Stomach (tissue), 19 donors: ENCODE measurements around the gene PLEKHM2. TPM values are rescaled to one million over a fixed set of nuclear protein-coding genes. Genes with fewer than 3 reads are reported as not detected.

Source experiments
- DNase-seq, 2 donors: peaks; one replicate each; pipeline versions ENCODE4 v3.0.0 to v3.0.0-alpha.2; 2013 to 2019
- H3K27ac ChIP-seq, 5 donors: fragments of 200-600 bp in 4 of 5; sonication (generic) in 4 of 5; one replicate each; pipeline ENCODE4 v1.5.1; 2013 to 2019; ENCODE audit warnings: mild to moderate bottlenecking in 1 of 5, moderate library complexity in 1 of 5
- H3K27me3 ChIP-seq, 3 donors: fragments of 200-600 bp; sonication (generic); one replicate each; pipeline ENCODE4 v1.5.1; 2017 to 2019; ENCODE audit warnings: mixed run types in 1 of 3
- H3K36me3 ChIP-seq, 4 donors: fragments of 200-600 bp; sonication (generic); 1 replicate in 3 of 4; 2 replicates in 1 of 4; pipeline ENCODE4 v1.5.1; 2016 to 2019
- H3K4me1 ChIP-seq, 4 donors: fragments of 200-600 bp; sonication (generic); one replicate each; pipeline ENCODE4 v1.5.1; 2016 to 2019
- H3K4me3 ChIP-seq, 4 donors: fragments of 200-600 bp; sonication (generic) in 3 of 4; one replicate each; pipeline ENCODE4 v1.5.1; 2016 to 2019; ENCODE audit warnings: mild to moderate bottlenecking in 1 of 4
- H3K9me3 ChIP-seq, 4 donors: fragments of 200-600 bp; sonication (generic); one replicate each; pipeline ENCODE4 v1.5.1; 2016 to 2019
- CTCF ChIP-seq, 7 experiments: fragments of 450-650 bp in 4 of 7; fragments of 200-600 bp in 3 of 7; sonication (generic) in 3 of 7; IDR thresholded peaks; one replicate each; pipeline ENCODE4 v1.5.1; 2016 to 2019; ENCODE audit warnings: antibody characterized with exemption in 7 of 7, control low read depth in 2 of 7, mild to moderate bottlenecking in 1 of 7
- EP300 ChIP-seq: sonication (generic); formaldehyde crosslinking; IDR thresholded peaks from one replicate; pipeline ENCODE4 v1.6.1; 2017; ENCODE audit warnings: antibody characterized with exemption
- POLR2A ChIP-seq, 4 donors: fragments of 450-650 bp; IDR thresholded peaks; one replicate each; pipeline ENCODE4 v1.6.1; 2016; ENCODE audit warnings: antibody characterized with exemption in 4 of 4, control low read depth in 2 of 4, mild to moderate bottlenecking in 1 of 4, moderate library complexity in 1 of 4
- POLR2AphosphoS5 ChIP-seq, 3 donors: sonication (generic); formaldehyde crosslinking; IDR thresholded peaks; one replicate each; pipeline ENCODE4 v1.6.1; 2016; ENCODE audit warnings: antibody characterized with exemption in 3 of 3
- WGBS, 5 donors: extraction: QIAGEN DNeasy Blood & Tissue Kit in 3 of 5; methylation state at CpG; one replicate each; pipeline versions ENCODE4 v1.1.5 to v1.1.7; 2013 to 2018; 5-methylcytosine and 5-hydroxymethylcytosine counted together
- intact Hi-C: fragments of 100-400 bp; cut with DNase I; formaldehyde crosslinking; loops from one replicate; pipeline ENCODE4 v1.15.1; 2023; ENCODE audit warnings: low total_unique reads
- long read RNA-seq, 10 donors: transcript quantifications; one replicate each; lab custom pipeline, GENCODE V29; 2026
- polyA plus RNA-seq, 3 donors: library from polyadenylated mRNA; stranded (reverse); fragments of 200-250 nt; gene quantifications; one replicate each; pipeline ENCODE4 v1.2.3, GENCODE V29; 2013
- total RNA-seq, 5 donors: library from RNA; depleted of rRNA; stranded (reverse); fragments of >200 nt; gene quantifications; one replicate each; pipeline versions ENCODE4 v1.1.0 to v1.2.3, GENCODE V29; 2014 to 2016
- donor health status: healthy with polysubstance abuse.
- donor health status: Bipolar disorder and iron deficiency.
- donor health status: healthy.

The PLEKHM2 gene
- total RNA-seq (10 to 100 TPM; 22.3 to 63.0 (median 36.2) TPM), polyA plus RNA-seq (10 to 100 TPM; 19.3 to 33.9 (median 25.2) TPM)
- long read RNA-seq, donor 1, full-length matches to known transcripts: 1 of 9 reads
- long read RNA-seq, donor 1, partial matches to known transcripts: 8 of 9 reads
- long read RNA-seq, donor 1, other reads (novel, unspliced or antisense): 0 of 9 reads
- long read RNA-seq, donor 2, full-length matches to known transcripts: 2 of 2 reads
- long read RNA-seq, donor 2, partial matches to known transcripts: 0 of 2 reads
- long read RNA-seq, donor 2, other reads (novel, unspliced or antisense): 0 of 2 reads
- long read RNA-seq, donor 3, full-length matches to known transcripts: 3 of 3 reads
- long read RNA-seq, donor 3, partial matches to known transcripts: 0 of 3 reads
- long read RNA-seq, donor 3, other reads (novel, unspliced or antisense): 0 of 3 reads
- long read RNA-seq, donor 4, full-length matches to known transcripts: 1 of 1 reads
- long read RNA-seq, donor 4, partial matches to known transcripts: 0 of 1 reads
- long read RNA-seq, donor 4, other reads (novel, unspliced or antisense): 0 of 1 reads
- long read RNA-seq, donor 5, full-length matches to known transcripts: 3 of 14 reads
- long read RNA-seq, donor 5, partial matches to known transcripts: 11 of 14 reads
- long read RNA-seq, donor 5, other reads (novel, unspliced or antisense): 0 of 14 reads
- long read RNA-seq, donor 6: 0 reads
- long read RNA-seq, donor 7, full-length matches to known transcripts: 3 of 9 reads
- long read RNA-seq, donor 7, partial matches to known transcripts: 6 of 9 reads
- long read RNA-seq, donor 7, other reads (novel, unspliced or antisense): 0 of 9 reads
- long read RNA-seq, donor 8, full-length matches to known transcripts: 1 of 1 reads
- long read RNA-seq, donor 8, partial matches to known transcripts: 0 of 1 reads
- long read RNA-seq, donor 8, other reads (novel, unspliced or antisense): 0 of 1 reads
- long read RNA-seq, donor 9: 0 reads
- long read RNA-seq, donor 10, full-length matches to known transcripts: 1 of 1 reads
- long read RNA-seq, donor 10, partial matches to known transcripts: 0 of 1 reads
- long read RNA-seq, donor 10, other reads (novel, unspliced or antisense): 0 of 1 reads

GRCh38 chr1:15684042-15684461, at the start of gene PLEKHM2:
PLEKHM2 (plus strand) TSS chr1:15684320; CDS start chr1:15684559, 239 bp downstream.
- intact Hi-C loops: no loop called here
- peak; percentile 56 to 86 for DNase-seq

GRCh38 chr1:15636436-15636835, 47.7 kb upstream of the PLEKHM2 start:
- H3K36me3 ChIP-seq: peaks cover 78 to 100% (median 98%) of the 10 kb centered on the region in 4 donors
- 90 to 97% (median 92%) methylated on average over 4 of the region's 4 CpGs for WGBS, 5 donors
- H3K27ac ChIP-seq: no peak overlapping the region
- TF ChIP-seq EP300 (no peak), POLR2A (IDR thresholded peaks at IDR 0.05) (no peak), POLR2AphosphoS5 (IDR thresholded peaks at IDR 0.05) (no peak), CTCF (IDR thresholded peaks at IDR 0.05) (no peak)
- DNase-seq: no peak
- intact Hi-C loops: no loop called here
- no peaks in the 10 kb centered on the region for H3K9me3 ChIP-seq
- no peak overlapping the region for H3K4me3 ChIP-seq
- no peaks in the 10 kb centered on the region for H3K27me3 ChIP-seq
- no peaks in the 10 kb centered on the region for H3K4me1 ChIP-seq

More at GRCh38 chr1:15684042-15684461, at the start of gene PLEKHM2:
- Histone ChIP-seq H3K4me1 (peaks cover 14 to 65% (median 36%) of the 10 kb centered on the region in 4 donors), H3K27ac (peak within 1 kb of the TSS; percentile 86 to 99 (median 95)), H3K36me3 (peaks cover 0 to under 1% (median 0%) of the 10 kb centered on the region in 4 donors), H3K4me3 (peak within 1 kb of the TSS; percentile 60 to 96 (median 85)), H3K9me3 (no peaks in the 10 kb centered on the region), H3K27me3 (no peaks in the 10 kb centered on the region)
- TF ChIP-seq POLR2A (IDR thresholded peaks at IDR 0.05) (no peak), POLR2AphosphoS5 (IDR thresholded peaks at IDR 0.05) (no peak), CTCF (IDR thresholded peaks at IDR 0.05) (no peak), EP300 (no peak)
- WGBS, 5 donors: 0 to 1% (median 0%) methylated on average over 6 to 47 of the region's 52 CpGs; no CpG with 5 or more reads in 1 of the 5 donors

GRCh38 chr1:15637826-15638225, 46.3 kb upstream of the PLEKHM2 start:
- TF ChIP-seq CTCF (IDR thresholded peaks at IDR 0.05): no peak
- TF ChIP-seq POLR2A (IDR thresholded peaks at IDR 0.05): no peak
- no peak for TF ChIP-seq EP300
- TF ChIP-seq POLR2AphosphoS5 (IDR thresholded peaks at IDR 0.05): no peak
- DNase-seq: no peak
- H3K36me3 ChIP-seq: peaks cover 68 to 97% (median 94%) of the 10 kb centered on the region in 4 donors
- intact Hi-C loops: no loop called here
- no peak overlapping the region for H3K4me3 ChIP-seq
- H3K9me3 ChIP-seq: no peaks in the 10 kb centered on the region
- H3K27ac ChIP-seq: no peak overlapping the region
- no peaks in the 10 kb centered on the region for H3K4me1 ChIP-seq
- WGBS, 5 donors: 71 to 85% (median 81%) methylated on average over 4 of the region's 4 CpGs
- H3K27me3 ChIP-seq: no peaks in the 10 kb centered on the region

GRCh38 chr1:15639262-15639661, 44.9 kb upstream of the PLEKHM2 start:
- no peak for TF ChIP-seq POLR2AphosphoS5 (IDR thresholded peaks at IDR 0.05)
- no peak for TF ChIP-seq EP300
- no peak for TF ChIP-seq CTCF (IDR thresholded peaks at IDR 0.05)
- no peak for TF ChIP-seq POLR2A (IDR thresholded peaks at IDR 0.05)
- H3K36me3 ChIP-seq: peaks cover 66 to 97% (median 94%) of the 10 kb centered on the region in 4 donors
- H3K27me3 ChIP-seq: no peaks in the 10 kb centered on the region
- H3K27ac ChIP-seq: no peak overlapping the region
- DNase-seq: no peak
- H3K4me3 ChIP-seq: no peak overlapping the region
- intact Hi-C loops: no loop called here
- no peaks in the 10 kb centered on the region for H3K4me1 ChIP-seq
- no peaks in the 10 kb centered on the region for H3K9me3 ChIP-seq
